GM19463 (cell line): ENCODE data around the gene PCGF5.
"Not testable (repeated sequence)": the region's sequence is repeated elsewhere in the genome, so short reads cannot be mapped to it uniquely, and the experiment has no call there.

Source experiments
- ATAC-seq: cut with Tn5 transposase; IDR thresholded peaks from one replicate; pipeline ENCODE4 v1.9.1; 2021; ENCODE audit warnings: mild to moderate bottlenecking, moderate library complexity; ENCODE audit not compliant: unreplicated experiment

PCGF5 gene

DNA sequence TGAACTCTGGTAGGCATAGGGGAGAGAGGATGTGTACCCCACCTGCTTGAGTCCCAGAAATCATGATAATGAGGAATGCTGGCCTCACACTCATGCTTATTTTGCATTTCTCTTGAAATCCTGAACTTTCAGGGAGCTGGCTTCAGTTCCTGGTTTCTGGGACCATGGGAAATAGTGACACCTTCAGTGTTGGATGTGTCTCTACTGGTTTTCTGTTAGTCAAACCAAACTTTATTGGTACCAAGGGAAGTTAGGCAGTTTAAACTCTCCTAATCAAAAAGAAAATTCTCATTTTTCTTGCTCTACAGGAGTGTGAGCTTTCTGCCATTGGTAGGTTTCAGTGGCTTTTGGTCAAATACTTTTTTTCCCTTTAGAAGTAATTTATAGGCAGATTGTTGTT is 11.8 kb upstream of the PCGF5 start:
- no peak for ATAC-seq

DNA sequence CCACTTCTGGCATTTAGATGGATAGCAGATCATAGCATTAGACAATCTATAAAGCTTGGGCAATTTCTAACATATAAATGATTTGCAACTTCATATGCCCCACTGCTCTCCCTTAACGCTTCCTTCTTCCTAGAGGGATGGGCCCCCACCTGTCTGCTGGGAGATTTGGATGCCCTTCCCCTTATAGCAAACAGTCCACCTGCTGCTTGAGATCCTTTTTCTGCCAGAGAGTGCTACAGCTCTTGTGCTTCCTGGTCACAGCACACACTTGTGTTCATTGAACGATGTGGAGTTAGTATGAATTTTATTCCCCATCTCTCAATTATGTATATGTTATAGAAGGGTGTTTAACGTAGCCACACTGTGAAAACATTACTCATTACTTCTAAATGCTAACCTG is 10.4 kb upstream of the PCGF5 start:
- no peak for ATAC-seq

DNA sequence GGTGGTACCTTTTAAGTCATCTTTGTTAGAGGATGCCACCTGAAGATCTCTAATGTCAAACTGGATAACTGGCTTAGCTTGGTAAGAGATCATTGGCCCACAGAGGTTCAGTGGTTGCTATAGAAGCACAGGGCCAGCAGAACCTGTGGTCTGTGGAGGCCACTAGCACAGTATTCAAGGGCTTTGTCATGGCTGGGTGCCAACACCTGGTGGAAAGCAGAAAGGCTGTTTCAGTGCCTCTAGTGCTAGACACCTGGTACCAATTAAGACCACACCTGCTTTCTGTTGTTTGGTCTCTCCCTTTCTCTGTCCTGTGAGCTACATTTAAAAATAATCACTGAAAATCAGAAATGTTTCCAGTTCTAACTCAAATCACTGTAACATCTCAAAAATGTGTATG is 10.0 kb upstream of the PCGF5 start:
- ATAC-seq = peak; percentile 81

DNA sequence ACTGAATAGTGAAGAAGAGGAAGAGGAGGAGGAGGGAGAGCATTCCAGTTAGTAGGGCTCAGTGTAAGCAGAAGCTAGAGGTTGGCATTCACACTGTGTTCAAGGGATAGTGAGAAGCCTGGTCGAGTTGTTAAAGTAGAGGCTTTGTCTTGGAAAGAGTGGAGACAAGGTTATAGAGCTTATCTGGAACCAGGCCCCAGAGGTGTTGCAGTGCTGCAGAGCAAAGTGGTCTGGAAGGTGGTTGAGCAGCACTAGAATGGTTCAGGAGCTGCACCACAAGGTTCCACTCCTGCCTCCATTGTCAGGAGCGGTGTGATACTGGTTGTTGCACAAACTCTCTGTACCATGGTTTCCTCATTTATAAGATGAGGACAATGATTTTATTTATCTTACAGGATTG is 8.8 kb upstream of the PCGF5 start:
- ATAC-seq = no peak

DNA sequence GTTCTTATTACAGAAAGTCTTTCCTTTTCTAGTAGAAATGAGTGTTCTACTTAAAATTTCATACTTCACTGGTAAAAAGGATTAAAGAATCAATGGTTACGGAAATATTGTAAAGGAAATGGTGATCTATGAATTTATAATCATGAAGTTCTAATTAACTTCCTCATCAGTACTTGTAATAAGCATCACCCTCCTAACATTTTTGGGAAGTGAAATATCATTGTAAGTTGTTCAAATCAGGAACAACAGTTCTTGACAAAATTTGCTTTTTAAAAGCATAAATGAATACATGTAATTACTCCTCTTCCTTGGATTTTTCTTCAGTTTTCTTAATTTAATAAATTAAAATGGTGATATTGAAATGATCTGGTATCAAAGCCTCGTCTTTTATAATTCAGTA is 5.6 kb upstream of the PCGF5 start:
- no peak for ATAC-seq

DNA sequence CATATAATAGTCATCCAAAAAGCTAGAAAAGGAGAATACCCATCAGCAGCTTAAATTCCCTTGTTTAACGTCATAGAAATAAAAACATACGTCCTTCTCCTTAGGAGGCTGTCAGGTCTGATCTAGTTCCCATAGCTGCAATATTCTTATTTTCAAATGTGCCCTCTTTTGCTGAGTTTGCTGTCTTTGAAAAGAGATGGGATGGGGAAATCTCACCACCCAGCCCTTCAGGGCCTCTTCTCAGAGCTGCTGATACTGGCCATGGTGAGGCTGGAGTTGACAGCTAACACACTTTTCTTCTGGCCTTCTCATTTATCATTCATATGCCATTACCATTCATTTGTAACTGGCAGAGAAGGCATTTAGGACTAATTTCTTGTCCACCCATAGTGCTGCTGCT is 5.1 kb upstream of the PCGF5 start:
- no peak for ATAC-seq

DNA sequence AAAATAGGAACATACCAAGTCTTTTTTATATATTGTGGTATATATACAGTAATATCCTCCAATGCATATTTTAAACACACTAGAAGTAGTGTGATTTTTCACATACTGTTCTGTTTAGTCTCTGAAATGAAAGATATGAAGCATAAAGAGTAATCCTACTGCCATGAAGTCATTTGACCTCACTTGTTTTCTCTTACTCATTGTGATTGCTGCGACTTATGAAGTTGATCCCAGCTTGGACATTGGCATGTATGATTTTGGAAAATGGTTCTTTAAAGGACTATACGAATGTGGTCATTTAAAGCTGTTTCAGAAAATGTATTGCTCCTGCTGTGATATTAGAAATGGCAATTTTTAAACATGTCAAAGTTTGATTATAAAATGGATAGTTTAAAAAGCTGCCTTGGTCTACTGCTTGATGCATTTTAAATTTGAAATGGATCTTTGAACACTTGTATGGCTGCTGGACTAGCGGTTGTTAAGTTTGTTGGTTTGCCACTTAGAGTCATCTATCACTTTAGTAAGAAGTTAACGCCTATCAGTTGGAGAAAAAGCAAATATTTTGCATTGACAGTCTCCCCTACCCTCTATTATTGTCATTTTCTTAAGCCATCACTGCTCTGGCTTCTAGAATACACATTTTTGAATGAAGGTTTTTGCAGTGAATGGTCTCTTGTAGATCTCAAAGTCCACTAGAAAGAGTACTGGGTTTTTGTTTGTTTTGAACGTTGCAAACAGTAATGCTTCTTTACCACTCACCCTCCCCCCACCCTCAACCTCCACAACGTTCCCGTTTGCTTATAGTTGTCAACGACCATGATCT is 881 bp upstream of the PCGF5 start:
- ATAC-seq = no peak

DNA sequence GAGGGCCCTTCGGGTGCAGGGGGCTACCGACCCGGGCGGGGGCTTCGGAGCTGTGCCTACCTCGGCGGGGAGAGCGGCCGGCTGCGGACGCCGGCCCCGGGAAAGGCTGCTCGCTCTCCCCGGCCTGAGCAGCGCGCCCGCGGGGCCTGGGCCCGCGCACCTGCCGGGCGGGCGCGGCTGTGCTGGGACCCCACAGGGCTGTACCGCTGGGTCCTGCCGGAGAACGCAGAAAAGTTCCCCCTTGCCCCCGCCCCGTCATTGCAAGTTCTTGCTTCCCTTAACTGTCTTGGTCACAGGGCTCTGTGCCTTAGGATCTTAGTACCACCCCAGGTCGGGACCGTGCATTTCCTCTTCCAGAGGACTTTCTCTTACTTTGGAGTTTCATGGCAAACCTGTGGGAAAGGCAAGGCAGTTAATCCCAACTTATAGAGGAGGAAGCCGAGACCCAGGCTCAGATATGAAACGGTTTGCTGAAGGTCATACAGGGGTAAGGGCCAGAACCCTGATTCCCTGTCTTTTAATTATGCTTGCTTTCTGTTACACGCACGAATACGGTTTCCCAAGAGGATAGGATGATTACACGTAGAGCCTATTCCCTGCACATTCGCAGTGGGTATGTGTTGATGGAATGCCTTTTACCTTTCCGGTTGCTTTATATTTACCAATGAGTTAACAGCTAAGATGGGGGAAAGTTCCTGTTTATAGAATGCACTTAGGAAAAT is 652 bp downstream of the PCGF5 start:
- peak; percentile 24 for ATAC-seq

DNA sequence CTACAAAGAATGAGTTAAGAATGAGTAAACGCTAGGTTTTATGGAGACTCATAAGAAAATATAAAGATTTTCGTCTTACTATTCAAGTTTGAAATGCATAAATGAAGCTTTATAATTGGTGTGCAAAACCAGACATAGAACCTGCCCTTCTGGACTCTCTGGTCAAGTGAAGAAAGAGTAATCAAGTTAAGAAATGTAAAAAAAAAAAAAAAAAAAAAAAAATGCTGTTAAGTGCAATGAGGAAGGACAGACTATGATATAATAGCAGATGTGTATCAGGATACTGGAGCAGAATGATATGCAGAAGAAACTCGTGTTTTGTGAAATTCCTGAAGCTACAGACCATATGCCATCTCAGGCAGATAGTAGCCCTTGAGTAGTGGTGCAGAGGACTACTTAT is 5.6 kb downstream of the PCGF5 start:
- ATAC-seq = no peak

DNA sequence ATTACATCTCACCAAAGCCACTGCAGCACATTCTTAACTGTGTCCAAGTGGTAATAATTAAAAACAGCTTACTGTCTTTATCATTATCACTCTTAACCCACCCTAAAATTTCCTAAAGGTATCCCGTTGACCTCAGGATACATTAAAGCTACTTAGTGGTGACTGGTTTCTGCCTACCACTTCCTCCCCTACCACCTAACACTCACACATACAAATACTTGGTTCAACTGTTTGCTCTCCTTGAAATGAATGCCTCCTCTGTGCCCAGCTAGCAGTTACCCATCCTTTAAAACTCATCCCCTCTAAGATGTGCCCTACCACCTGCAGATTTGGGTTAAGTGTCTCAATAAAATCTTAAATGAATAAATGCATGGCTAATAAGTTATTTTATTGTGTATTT is 7.1 kb downstream of the PCGF5 start:
- ATAC-seq = no peak

DNA sequence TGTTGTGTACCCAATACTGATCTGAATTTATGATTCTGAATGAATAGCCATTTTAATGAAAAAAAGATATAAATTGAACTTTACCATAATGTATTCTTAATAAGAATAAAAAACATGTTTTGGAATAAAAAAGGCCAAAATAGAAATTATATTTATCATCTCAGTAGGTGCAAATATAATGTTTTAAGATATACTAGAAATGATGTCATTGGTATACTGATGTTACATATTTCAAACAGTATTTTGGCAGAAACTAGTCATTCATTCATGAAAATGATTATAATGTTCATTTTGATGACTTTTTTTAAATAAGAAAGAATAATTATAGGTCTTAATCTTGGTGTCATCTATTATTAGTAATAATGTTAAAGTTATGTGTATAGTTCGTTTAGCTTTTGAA is 9.2 kb downstream of the PCGF5 start:
- no peak for ATAC-seq

DNA sequence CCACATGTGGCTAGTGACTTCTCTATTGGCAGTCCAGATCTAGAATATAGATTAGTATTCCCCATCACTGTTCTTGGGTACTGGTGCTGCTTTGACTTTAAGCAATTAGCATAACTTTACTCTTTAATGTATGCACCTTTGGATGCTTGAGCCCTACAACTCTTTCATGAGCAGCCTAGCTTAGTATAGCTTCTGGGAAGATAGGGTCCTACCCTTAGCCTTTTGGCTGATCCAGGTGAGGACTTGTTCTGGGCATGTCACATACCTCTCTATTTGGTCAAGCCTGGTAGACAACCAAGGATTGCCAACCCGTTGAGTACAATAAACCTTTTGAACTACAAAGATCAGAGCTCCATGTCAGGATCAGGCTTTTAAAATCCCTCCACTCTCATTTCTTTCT is 17.7 kb downstream of the PCGF5 start:
- no peak for ATAC-seq

DNA sequence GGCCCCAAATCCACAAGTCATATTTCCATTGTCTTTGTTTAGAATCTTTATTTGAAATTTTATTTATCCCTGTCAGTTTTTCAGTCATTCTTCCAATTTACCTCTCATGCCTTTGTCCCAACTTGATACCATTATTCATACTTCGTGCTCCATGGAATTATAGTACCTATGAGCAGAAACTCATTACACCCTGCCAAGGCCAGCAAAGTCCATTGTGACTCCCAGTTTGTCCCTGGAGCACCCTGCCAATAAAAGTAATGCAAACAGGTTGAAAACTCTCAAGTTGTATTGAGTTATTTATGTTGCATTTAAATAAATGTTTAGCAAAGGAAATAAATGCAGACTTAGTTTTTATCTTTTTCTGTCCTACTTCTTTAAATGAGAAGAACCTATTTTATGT is 19.3 kb downstream of the PCGF5 start:
- no peak for ATAC-seq

DNA sequence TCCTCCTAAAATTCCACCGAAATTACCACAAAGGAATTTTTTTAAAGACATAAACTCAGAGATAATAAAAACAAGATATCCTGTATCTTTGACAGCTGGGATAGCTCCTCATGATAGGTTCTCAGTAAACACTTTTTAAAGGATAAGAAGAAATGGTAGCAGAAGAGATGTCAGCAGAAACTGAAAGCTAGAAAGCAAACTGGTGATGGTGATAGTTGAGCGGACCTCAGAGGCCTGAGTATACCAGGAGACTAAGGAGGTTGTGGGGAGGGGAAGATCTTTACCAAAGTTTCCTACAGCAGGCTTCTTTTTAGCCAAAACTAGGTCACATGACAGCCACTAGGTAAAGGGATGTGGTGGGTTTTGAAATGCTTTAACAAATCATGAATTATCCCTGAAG is 22.5 kb downstream of the PCGF5 start:
- peak; percentile 60 for ATAC-seq

DNA sequence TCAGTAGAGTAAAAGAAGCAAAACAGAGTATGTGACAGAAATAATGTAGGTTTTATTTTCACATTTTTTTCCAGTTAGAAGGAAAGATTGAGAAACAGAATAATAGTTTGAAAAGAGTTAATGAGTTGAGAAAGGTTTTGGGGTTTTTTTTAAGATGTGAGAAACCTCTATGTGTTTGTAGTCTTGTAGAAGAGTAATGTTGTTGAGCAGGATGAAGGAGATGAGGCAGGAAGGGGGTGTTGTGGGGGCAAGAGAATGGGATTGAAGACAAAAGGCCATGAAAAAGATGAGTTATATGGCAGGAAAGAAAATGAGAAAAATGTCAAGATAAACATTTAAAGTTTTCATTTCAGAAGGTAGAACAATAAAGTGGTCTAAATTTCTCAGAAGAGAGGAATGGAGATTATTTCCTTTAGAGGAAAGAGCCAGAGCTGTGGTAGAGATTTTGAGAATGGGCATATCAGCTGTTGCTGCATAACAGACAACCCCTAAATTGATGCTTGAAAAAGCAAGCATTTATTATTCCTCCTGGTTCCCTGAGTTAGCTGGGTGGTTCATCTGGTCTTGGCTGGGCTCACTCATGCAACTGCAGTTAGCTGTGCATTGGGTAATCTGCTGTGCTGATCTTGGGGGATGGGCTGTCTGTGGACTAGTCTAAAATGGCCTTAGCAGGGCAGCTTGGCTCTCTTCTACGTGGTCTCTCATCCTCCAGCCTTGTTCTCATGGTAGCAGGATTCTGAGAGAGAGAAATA is 27.1 kb downstream of the PCGF5 start:
- ATAC-seq = no peak

DNA sequence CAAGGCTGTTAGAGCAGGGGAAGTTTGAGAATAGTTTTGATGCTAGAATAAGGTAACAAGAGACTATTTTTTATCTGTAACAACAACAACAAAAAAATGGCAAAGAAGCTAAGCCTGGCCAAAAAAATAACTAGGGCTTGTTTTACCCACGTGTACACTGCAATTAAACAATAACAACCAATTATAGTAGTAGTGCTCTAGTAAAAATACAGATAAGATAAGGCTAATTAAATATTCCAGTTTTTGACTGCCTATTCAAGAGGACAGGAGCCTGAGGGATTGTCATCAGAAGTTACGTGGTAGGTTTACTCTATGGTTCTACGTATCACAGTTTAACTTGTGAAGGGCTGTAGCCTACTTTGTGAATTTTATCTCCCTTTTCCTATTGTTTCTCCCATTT is 29.2 kb downstream of the PCGF5 start:
- ATAC-seq = no peak

DNA sequence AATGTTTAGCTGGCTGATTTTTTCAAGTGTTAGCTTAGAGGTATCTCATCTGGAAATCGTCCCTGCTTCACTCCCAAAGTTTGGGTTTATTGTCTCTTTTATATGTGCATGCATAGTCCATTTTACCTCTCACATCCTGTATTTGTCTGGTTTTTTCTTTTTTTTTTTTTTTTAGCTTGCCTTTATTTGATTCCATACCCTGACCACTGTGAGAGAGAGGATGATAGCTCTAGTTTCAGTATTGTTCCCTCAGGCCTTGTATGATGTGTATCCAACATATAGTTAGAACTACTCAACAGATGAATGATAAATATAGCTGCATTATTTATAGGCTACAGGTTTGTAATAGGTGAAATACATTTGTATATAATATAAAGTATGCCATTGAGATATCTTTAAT is 29.9 kb downstream of the PCGF5 start:
- ATAC-seq = no peak

DNA sequence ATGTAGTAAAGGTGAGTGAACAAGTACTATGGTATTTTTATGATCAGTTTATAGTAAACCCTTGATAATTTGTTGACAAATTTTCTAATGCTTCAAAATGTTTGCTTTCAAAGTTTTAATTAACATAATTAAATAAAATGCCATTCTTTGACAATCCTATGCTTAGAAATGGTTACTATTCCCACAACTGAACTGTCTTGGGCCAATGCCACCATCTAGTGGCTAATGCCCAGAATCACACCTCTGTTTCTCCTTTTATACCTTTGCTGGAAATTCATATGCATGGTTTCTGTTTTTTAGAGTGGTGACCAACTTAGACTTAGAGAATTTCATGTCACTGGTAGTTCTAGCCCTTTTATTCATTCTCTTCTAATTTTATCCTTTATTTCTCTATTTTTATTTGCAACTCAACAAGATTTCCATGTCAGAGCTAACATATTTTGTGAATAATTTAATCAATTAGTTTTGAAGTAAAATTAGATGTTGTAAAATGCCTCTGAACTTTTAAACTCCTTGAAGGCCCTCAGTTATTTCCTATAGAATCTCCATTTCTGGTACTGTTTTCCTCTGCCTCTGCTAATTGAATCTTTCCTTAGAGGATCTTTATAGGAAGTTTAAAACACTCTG is 31.1 kb downstream of the PCGF5 start:
- ATAC-seq = no peak

DNA sequence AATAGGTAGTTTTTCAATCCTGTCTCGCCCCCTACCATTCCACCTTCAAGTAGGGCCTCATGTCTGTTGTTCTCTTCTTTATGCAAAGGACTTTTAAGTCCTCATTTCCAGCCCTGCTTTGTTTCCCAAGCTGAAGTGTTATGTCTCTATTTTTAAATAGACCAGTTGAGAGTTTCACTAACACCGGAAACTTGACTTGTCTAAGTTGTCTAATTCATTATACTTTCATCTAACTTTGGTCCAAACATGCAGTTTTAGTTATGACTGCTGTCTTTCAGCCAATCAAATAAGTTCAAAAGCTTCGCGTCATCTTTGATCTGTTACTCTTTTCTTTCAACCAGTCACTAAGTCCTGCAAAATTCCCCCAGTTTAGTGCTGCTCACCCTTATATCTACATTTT is 32.8 kb downstream of the PCGF5 start:
- ATAC-seq = no peak

DNA sequence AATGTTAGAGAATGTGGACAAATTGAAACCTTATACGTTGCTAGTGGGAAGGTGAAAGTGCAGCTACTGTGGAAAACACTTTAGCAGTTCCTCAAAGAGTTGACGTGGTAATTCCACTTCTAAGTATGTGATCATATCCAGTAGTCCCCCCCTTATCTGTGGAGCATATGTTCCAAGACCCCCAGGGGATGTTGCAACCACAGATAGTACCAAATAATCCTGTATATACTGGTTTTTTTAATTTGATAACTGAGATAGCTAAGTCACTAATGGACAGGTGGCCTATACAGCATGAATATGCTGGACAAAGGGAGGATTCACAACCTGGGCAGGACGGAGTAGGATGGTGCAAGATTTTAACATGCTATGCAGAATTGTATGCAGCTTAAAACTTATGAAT is 36.8 kb downstream of the PCGF5 start:
- ATAC-seq = no peak

DNA sequence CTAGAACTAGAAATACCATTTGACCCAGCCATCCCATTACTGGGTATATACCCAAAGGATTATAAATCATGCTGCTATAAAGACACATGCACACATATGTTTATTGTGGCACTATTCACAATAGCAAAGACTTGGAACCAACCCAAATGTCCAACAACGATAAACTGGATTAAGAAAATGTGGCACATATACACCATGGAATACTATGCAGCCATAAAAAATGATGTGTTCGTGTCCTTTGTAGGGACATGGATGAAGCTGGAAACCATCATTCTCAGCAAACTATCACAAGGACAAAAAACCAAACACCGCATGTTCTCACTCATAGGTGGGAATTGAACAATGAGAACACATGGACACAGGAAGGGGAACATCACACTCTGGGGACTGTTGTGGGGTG is 40.0 kb downstream of the PCGF5 start:
- not testable (repeated sequence) for ATAC-seq
